GM12891 (cell line): Measurements from ENCODE around the gene SHCBP1L.

ENCODE experiments used
- DNase-seq: peaks from one replicate; pipeline ENCODE4 v3.0.0; 2011; ENCODE audit warnings: low spot score; ENCODE audit not compliant: insufficient read length
- FAIRE-seq: peaks from 2 replicates; lab custom pipeline; 2011; peaks lifted over from hg19 to GRCh38; lab: Jason Lieb, UNC
- PAX5 ChIP-seq: IDR thresholded peaks from 2 replicates; pipeline ENCODE4 v1.6.1; 2011; ENCODE audit warnings: low read length, moderate library complexity, mild to moderate bottlenecking; ENCODE audit not compliant: insufficient read depth, severe bottlenecking
- POLR2A ChIP-seq: IDR thresholded peaks from 2 replicates; pipeline ENCODE4 v1.6.1; 2011; ENCODE audit warnings: low read depth, low read length, control low read depth
- POLR2AphosphoS5 ChIP-seq: IDR thresholded peaks from 2 replicates; pipeline ENCODE4 v1.6.1; 2011; ENCODE audit warnings: low read depth, low read length, control low read depth
- POU2F2 ChIP-seq: IDR thresholded peaks from 2 replicates; pipeline ENCODE4 v1.6.1; 2011; ENCODE audit warnings: low read depth, mild to moderate bottlenecking, control low read depth, low read length, moderate library complexity
- SPI1 ChIP-seq: IDR thresholded peaks from 2 replicates; pipeline ENCODE4 v1.6.1; 2011; ENCODE audit warnings: low read depth, low read length, control low read depth
- TAF1 ChIP-seq: IDR thresholded peaks from 2 replicates; pipeline ENCODE4 v1.6.1; 2011; ENCODE audit warnings: low read depth, low read length, control low read depth

The SHCBP1L gene

DNA sequence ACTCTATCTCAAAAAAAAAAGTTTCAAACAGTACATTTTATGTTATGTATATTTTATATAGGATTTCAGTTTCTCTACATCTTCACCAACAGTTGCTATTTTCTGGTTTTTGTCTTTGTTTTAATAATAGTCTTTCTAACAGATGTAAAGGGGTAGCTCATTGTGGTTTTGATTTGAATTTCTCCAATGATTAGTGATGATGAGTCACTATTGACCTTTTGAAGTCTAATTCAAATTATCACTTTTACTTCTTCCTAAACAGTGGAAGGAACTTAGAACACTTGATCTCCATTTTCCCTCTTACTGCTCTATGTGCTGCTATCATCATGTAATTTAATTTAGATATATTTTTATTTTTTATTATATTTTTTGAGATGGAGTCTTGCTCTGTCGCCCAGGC is 31.7 kb upstream of the SHCBP1L start:
- FAIRE-seq: no peak

DNA sequence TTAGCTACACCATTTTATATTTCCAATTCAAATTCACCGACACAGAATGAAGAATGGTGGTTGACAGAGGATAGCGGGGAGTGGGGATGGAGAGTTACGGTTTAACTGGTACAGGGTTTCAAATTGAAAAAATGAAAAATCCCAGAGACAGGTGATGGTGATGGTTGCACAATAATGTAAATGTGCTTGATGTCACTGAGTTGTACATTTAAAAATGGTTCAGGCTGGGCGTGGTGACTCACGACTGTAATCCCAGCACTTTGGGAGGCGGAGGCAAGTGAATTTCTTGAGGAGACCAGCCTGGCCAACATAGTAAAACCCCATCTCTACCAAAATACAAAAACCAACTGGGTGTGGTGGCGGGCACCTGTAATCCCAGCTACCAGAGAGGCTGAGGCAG is 31.2 kb upstream of the SHCBP1L start:
- FAIRE-seq (no peak), DNase-seq (no peak)
- TF ChIP-seq POLR2A (no peak), PAX5 (no peak), SPI1 (no peak), TAF1 (no peak), POLR2AphosphoS5 (no peak), POU2F2 (no peak)

More for the DNA sequence above, 31.7 kb upstream of the SHCBP1L start:
- TF ChIP-seq POLR2AphosphoS5: no peak
- TF ChIP-seq POU2F2: no peak
- no peak for TF ChIP-seq POLR2A
- TF ChIP-seq PAX5: no peak
- TF ChIP-seq TAF1: no peak
- TF ChIP-seq SPI1: no peak
- DNase-seq: no peak

DNA sequence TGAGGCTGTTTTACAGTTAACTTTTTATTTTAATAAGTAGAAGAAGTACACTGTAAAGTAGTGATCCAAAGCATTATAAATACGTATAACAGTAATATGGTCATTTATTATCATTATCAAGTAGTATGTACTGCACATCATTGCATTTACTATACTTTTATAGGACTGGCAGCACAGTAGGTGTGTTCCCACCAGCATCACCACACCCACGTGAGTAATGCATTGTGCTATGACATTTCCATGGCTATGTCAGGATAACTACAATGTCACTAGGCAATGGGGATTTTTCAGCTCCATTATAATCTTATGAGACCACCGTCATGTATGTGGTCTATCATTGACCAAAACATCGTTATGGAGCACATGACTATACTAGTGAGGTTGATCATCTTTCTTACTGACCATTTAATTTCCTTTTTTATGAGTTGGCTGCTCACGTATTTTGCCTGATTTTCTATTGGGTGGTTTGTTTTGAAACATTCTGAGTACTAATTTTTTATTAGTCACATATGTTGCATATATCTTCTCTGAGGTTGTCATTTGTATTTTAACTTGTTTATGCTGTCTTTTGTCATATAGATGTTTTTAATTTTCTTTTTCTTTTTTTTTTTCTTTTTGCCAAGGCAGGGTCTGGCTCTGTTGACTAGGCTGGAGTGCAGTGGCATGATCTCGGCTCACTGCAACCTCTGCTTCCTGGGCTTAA is 25.3 kb upstream of the SHCBP1L start:
- FAIRE-seq: no peak
- TF ChIP-seq POU2F2 (no peak), PAX5 (no peak), POLR2A (no peak), TAF1 (no peak), SPI1 (no peak), POLR2AphosphoS5 (no peak)
- no peak for DNase-seq

DNA sequence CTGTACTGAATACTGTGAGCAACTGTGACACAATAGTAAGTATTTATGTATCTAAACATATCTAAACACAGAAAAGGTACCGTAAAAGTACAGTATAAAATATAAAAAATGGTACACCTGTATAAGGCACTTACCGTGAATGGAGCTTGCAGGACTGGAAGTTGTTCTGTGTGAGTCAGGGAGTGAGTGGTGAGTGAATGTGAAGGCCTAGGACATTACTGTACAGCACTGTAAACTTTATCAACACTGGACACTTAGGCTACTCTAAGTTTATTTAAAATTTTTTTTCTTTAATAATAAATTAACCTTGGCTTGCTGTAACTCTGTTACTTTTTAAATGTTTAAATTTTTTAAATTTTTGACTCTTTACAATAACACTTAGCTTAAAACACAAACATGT is 24.5 kb upstream of the SHCBP1L start:
- no peak for DNase-seq
- no peak for FAIRE-seq
- TF ChIP-seq POLR2AphosphoS5 (no peak), TAF1 (no peak), POU2F2 (no peak), POLR2A (no peak), PAX5 (no peak)

DNA sequence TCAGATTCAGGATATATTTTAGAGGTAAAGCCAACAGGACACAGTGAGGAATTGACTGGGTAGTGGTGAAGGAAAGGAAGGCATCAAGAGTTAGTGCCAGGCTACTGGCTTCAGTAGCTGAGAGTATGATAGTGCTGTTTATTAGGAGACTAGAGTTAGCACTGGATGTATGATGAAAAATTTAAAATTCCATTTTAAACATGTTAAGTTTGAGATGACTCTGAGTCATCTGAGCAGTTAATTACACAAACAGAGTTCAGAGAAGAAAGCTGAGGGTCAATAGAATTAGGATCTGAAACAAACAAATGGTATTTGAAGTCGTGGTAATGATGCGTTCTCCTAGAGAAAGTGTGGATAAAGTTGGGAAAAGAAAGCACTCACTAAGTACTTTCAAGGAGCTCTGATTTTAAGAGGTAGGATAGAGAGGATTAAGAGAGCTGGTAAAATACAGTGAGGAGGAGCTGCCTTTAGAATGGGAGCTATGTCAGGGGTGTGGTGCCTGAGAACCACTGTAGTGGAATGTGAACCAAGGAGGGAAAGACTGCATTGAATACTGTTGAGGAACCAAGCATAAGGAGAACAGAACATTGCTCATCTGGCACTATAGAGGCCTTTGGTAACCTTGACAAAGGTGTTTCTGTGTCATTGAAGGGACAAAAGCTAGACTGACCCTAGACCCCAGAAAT is 21.7 kb upstream of the SHCBP1L start:
- no peak for TF ChIP-seq POLR2AphosphoS5
- TF ChIP-seq PAX5: no peak
- TF ChIP-seq SPI1: no peak
- no peak for TF ChIP-seq POU2F2
- TF ChIP-seq POLR2A: no peak
- no peak for TF ChIP-seq TAF1
- DNase-seq: no peak
- FAIRE-seq: no peak

DNA sequence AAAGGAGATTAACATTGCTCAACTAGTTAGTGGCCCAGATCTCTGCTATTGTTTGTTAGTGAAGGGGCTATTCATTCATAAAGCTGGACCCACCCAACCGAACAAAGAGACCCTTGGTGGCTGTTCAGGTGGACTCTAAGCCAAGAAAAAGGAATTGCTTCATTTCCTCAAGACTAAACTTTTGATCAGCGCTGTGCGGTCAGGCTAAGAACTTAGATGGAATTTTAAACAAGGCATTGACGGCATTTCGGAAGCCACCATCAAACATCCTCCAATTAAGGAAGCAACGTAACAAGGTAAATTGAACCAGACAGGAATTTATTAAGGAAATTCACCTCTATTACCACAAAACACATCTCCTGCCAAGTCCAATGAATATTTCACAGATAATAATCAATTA is 19.9 kb upstream of the SHCBP1L start:
- DNase-seq (no peak), FAIRE-seq (no peak)
- TF ChIP-seq SPI1 (no peak), TAF1 (no peak), POLR2A (no peak), POLR2AphosphoS5 (no peak), PAX5 (no peak), POU2F2 (no peak)

DNA sequence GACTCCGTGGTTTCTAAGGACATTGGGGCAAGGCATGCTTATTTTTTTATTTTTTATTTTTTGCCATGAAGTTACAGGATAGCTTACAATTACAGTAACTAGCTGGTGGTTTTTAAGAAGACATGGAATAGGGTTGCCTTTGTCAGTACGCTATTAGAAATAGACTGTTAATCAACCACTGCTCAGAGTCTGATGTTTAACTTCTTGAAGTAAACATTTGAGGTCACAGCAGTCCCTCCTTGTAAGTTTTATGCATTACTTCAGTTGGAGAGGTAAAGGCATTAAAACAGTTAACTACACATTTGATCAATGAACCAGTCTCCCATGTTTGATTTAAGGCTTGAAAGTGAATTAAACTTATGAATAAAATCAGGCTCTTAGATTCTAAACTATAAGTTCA is 19.3 kb upstream of the SHCBP1L start:
- no peak for DNase-seq
- FAIRE-seq: no peak
- no peak for TF ChIP-seq SPI1
- TF ChIP-seq POLR2AphosphoS5: no peak
- TF ChIP-seq TAF1: no peak
- no peak for TF ChIP-seq POLR2A
- TF ChIP-seq POU2F2: no peak
- TF ChIP-seq PAX5: no peak

DNA sequence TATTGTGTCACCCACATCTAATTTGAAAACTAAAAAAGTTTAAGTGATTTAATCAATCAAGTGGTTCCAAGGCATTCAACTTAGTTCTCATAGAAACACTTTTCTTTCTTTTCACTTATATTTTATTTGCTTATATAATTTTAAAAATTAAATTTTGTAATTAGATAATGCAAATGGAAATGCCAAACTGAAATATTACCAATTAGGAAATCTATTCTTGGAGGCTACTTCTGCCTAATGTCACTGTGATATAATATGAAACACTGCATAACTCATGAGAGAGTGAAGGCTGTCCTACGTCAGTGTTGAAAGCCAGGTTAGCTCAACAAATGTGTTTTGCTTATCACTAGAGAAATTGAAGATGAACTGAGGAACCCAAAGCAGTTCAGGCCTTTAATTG is 18.3 kb upstream of the SHCBP1L start:
- DNase-seq (no peak), FAIRE-seq (no peak)
- TF ChIP-seq POU2F2 (no peak), TAF1 (no peak), SPI1 (no peak), POLR2AphosphoS5 (no peak)

DNA sequence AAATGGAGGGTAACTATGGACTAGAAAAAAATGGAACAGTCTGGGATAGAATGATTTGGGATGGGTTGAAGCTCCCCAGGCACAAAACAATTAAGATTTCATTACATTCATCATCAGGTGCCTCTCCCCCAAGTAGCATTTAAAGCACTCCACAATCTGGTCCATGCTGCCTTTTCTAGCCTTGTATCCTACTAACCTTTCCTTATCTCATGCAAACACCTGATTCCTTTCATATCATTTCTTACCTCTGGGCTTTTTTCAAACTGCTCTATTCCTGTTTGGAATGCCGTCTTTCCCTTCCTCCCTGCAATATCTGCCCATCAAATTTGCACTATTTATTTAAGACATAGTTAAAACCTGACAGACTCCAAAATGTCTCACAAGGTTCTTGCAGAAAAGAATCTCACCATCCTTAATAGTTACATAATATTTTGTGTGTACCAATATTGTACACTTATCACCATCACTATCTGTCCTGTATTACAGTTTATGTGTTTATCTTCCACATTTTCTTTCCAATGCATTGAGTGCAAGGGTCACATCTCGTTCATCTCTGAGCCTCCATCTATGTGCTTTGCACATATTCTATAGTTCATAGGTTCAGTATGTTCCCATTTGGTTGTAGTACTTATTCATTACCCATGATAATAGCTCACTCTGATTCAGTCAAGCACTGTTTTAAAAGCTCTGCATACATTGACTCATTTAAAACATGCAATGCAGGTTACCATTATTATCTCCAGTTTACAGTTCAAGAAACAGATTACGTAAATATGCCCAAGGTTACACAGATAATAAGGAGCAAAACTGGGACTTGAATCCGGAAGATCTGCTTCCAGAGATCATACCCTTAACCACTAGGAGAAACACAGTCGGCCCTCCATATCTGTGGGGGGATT is 16.1 kb upstream of the SHCBP1L start:
- DNase-seq (no peak), FAIRE-seq (no peak)
- TF ChIP-seq POLR2AphosphoS5 (no peak), PAX5 (no peak), POU2F2 (no peak), POLR2A (no peak), SPI1 (no peak), TAF1 (no peak)
